Esophagus squamous epithelium (tissue), 4 donors: ENCODE data around the gene TERB2.
"Not testable (repeated sequence)": the region's sequence is repeated elsewhere in the genome, so short reads cannot be mapped to it uniquely, and the experiment has no call there.

Source experiments
- POLR2A ChIP-seq, 4 donors: fragments of 450-650 bp; IDR thresholded peaks; one replicate each; pipeline ENCODE4 v1.6.1; 2017; ENCODE audit warnings: antibody characterized with exemption in 4 of 4, mild to moderate bottlenecking in 4 of 4, moderate library complexity in 3 of 4
- TF ChIP-seq, protein P1 (sequence below), 6 experiments: fragments of 450-650 bp in 4 of 6; fragments of 200-600 bp in 2 of 6; sonication (generic) in 2 of 6; IDR thresholded peaks; one replicate each; pipeline ENCODE4 v1.5.1; 2016 to 2019; ENCODE audit warnings: antibody characterized with exemption in 6 of 6, mild to moderate bottlenecking in 4 of 6, moderate library complexity in 4 of 6

DNA sequence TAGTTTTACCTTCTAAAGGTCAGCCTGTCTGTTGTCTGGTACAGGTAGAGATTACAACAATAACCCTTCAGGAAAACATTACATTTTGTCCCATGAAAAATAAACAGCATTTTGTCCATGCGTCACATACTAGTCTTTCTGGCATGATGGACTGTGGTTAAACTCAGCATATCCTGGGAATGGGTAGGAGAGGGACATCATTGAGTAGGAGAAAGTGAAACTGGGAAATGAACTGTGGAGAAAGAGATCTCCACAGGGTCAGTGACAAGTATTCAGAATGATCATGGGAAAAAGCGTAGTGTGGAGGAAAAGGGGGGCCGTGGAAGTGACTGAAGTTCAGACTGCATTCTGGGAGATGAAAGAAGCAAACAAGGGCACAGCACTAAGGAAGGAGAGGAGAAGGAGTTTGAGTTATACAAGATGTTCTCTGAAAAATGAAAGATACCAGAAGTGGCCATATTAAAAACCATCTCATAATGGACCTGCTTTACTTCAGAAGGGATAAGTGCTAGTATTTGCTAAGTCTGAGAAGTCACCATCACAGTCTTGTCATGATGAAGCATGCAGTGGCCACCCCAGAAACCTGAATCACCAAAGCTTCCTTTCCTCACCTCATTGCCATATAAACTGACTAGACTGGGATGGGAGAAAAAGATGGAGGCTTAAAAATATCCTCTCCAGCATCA, 31.8 kb downstream of the TERB2 start:
- TF ChIP-seq, protein P1, sequence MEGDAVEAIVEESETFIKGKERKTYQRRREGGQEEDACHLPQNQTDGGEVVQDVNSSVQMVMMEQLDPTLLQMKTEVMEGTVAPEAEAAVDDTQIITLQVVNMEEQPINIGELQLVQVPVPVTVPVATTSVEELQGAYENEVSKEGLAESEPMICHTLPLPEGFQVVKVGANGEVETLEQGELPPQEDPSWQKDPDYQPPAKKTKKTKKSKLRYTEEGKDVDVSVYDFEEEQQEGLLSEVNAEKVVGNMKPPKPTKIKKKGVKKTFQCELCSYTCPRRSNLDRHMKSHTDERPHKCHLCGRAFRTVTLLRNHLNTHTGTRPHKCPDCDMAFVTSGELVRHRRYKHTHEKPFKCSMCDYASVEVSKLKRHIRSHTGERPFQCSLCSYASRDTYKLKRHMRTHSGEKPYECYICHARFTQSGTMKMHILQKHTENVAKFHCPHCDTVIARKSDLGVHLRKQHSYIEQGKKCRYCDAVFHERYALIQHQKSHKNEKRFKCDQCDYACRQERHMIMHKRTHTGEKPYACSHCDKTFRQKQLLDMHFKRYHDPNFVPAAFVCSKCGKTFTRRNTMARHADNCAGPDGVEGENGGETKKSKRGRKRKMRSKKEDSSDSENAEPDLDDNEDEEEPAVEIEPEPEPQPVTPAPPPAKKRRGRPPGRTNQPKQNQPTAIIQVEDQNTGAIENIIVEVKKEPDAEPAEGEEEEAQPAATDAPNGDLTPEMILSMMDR (IDR thresholded peaks at IDR 0.05), result not testable (repeated sequence)
- TF ChIP-seq POLR2A (IDR thresholded peaks at IDR 0.05), result not testable (repeated sequence)
